AG09309 (cell line): Measurements from ENCODE around the gene WDR7.

Experiments used
- DNase-seq: peaks from one replicate; pipeline ENCODE4 v3.0.0-alpha.2; 2010; ENCODE audit warnings: low read depth
- H3K4me3 ChIP-seq: 2 replicates; pipeline ENCODE4 v1.5.1; 2011; ENCODE audit warnings: mild to moderate bottlenecking, low read depth, low read length, moderate library complexity; ENCODE audit not compliant: control insufficient read depth
- CTCF ChIP-seq: IDR thresholded peaks from 2 replicates; pipeline ENCODE4 v1.5.1; 2011; ENCODE audit warnings: mild to moderate bottlenecking, low read depth, low read length, inconsistent platforms; ENCODE audit not compliant: insufficient read depth, control insufficient read depth; ENCODE audit errors: missing control alignments

Gene WDR7

GRCh38 chr18:57062178-57062577 lies 411.0 kb downstream of the WDR7 start:
- H3K4me3 ChIP-seq: no peak overlapping the region
- no peak for DNase-seq
- no peak for TF ChIP-seq CTCF

GRCh38 chr18:57062844-57063243 lies 411.7 kb downstream of the WDR7 start:
- no peak for DNase-seq
- H3K4me3 ChIP-seq: no peak overlapping the region
- TF ChIP-seq CTCF: no peak

GRCh38 chr18:57063601-57064103 lies 412.5 kb downstream of the WDR7 start:
- no peak overlapping the region for H3K4me3 ChIP-seq
- no peak for DNase-seq
- TF ChIP-seq CTCF: no peak

- H3K4me3 ChIP-seq: no peak overlapping the region
- DNase-seq: no peak
- no peak for TF ChIP-seq CTCF
These were observed 422.5 kb downstream of the WDR7 start for GRCh38 chr18:57073501-57074187.

- no peak for TF ChIP-seq CTCF
- H3K4me3 ChIP-seq: no peak overlapping the region
- DNase-seq: no peak
These were observed 424.7 kb downstream of the WDR7 start for GRCh38 chr18:57075716-57076400.

GRCh38 chr18:57077005-57077765 lies 426.0 kb downstream of the WDR7 start:
- no peak overlapping the region for H3K4me3 ChIP-seq
- TF ChIP-seq CTCF: no peak
- DNase-seq: no peak
